ENCODE data around the gene ADK. TPM values are rescaled to one million over a fixed set of nuclear protein-coding genes. Genes with fewer than 3 reads are reported as not detected.

Gene ADK
- total and polyA plus RNA-seq, 2 of the 13 experiments (the other 11 are each of a cell fraction or from before 2014, with no cell fraction given), result 48.6 to 79.1 TPM

DNA sequence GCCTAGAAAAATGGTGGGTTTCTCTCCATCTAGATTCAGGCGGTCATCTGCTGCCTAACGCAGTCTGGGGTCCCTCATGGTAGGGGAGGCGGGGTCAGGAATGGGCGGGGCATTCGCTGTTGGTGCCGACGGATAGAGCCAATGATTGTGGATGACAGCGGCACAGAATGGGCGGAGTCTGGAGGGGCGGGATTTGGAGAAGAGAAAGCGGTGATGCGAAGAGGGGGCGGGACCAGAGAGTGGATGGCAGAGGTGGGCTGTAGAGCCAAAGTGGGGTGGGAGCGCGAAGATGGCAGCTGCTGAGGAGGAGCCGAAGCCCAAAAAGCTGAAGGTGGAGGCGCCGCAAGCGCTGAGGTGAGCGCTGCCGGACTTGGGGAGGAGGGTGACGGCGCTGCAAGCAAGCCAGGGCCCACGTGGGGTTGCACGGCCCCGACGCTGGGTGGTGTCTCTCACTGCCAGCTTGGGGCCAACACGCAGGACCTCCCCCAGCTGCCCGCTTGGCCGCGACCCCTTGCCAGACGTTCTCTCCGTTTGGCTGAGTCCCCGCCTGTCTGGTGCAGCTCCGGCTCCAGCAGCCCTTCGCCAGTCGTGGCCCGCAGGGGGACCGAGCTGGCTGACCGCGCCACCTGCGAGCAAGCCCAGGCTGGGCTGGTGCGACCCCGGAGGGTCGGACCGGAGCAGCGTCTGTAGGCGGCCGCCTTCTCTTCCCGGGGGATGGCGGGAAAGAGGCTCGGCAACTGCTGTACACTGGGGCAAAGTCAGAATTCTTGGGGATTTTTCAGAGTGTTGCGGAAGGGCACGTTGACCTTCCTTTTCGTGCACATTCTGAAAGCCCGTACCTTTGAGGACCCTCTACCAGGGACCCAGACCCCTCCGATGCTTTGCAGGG lies at the start of gene ADK (continued):
- TF ChIP-seq, protein P1, sequence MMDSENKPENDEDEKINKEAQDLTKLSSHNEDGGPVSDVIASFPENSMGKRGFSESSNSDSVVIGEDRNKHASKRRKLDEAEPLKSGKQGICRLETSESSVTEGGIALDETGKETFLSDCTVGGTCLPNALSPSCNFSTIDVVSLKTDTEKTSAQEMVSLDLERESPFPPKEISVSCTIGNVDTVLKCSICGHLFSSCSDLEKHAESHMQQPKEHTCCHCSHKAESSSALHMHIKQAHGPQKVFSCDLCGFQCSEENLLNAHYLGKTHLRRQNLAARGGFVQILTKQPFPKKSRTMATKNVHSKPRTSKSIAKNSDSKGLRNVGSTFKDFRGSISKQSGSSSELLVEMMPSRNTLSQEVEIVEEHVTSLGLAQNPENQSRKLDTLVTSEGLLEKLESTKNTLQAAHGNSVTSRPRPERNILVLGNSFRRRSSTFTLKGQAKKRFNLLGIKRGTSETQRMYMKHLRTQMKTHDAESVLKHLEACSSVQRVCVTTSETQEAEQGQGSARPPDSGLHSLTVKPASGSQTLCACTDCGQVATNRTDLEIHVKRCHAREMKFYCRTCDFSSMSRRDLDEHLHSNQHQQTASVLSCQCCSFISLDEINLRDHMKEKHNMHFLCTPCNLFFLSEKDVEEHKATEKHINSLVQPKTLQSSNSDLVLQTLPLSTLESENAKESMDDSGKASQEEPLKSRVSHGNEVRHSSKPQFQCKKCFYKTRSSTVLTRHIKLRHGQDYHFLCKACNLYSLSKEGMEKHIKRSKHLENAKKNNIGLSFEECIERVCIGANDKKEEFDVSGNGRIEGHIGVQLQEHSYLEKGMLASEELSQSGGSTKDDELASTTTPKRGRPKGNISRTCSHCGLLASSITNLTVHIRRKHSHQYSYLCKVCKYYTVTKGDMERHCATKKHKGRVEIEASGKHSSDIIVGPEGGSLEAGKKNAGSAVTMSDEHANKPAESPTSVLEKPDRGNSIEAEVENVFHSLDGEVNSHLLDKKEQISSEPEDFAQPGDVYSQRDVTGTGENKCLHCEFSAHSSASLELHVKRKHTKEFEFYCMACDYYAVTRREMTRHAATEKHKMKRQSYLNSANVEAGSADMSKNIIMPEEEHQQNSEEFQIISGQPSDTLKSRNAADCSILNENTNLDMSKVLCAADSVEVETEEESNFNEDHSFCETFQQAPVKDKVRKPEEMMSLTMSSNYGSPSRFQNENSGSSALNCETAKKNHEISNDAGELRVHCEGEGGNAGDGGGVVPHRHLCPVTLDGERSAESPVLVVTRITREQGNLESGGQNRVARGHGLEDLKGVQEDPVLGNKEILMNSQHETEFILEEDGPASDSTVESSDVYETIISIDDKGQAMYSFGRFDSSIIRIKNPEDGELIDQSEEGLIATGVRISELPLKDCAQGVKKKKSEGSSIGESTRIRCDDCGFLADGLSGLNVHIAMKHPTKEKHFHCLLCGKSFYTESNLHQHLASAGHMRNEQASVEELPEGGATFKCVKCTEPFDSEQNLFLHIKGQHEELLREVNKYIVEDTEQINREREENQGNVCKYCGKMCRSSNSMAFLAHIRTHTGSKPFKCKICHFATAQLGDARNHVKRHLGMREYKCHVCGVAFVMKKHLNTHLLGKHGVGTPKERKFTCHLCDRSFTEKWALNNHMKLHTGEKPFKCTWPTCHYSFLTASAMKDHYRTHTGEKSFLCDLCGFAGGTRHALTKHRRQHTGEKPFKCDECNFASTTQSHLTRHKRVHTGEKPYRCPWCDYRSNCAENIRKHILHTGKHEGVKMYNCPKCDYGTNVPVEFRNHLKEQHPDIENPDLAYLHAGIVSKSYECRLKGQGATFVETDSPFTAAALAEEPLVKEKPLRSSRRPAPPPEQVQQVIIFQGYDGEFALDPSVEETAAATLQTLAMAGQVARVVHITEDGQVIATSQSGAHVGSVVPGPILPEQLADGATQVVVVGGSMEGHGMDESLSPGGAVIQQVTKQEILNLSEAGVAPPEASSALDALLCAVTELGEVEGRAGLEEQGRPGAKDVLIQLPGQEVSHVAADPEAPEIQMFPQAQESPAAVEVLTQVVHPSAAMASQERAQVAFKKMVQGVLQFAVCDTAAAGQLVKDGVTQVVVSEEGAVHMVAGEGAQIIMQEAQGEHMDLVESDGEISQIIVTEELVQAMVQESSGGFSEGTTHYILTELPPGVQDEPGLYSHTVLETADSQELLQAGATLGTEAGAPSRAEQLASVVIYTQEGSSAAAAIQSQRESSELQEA (CRISPR knock-in tag; IDR thresholded peaks at IDR 0.05; ENCODE audit: not compliant biosample characterization), result peak; percentile 78
- TF ChIP-seq, protein P2, sequence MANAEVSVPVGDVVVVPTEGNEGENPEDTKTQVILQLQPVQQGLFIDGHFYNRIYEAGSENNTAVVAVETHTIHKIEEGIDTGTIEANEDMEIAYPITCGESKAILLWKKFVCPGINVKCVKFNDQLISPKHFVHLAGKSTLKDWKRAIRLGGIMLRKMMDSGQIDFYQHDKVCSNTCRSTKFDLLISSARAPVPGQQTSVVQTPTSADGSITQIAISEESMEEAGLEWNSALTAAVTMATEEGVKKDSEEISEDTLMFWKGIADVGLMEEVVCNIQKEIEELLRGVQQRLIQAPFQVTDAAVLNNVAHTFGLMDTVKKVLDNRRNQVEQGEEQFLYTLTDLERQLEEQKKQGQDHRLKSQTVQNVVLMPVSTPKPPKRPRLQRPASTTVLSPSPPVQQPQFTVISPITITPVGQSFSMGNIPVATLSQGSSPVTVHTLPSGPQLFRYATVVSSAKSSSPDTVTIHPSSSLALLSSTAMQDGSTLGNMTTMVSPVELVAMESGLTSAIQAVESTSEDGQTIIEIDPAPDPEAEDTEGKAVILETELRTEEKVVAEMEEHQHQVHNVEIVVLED (CRISPR knock-in tag; IDR thresholded peaks at IDR 0.05; ENCODE audit: borderline replicate concordance), result 0 out of 2 replicates have a peak, but pooled peaks have one; percentile 2
- TF ChIP-seq JUND (CRISPR knock-in tag; IDR thresholded peaks at IDR 0.05), result no peak
- peak; percentile 90; the same call in 1 of the 2 replicates for TF ChIP-seq ZNF235 (CRISPR knock-in tag; IDR thresholded peaks at IDR 0.05; ENCODE audit: borderline replicate concordance)
- TF ChIP-seq, protein P3, sequence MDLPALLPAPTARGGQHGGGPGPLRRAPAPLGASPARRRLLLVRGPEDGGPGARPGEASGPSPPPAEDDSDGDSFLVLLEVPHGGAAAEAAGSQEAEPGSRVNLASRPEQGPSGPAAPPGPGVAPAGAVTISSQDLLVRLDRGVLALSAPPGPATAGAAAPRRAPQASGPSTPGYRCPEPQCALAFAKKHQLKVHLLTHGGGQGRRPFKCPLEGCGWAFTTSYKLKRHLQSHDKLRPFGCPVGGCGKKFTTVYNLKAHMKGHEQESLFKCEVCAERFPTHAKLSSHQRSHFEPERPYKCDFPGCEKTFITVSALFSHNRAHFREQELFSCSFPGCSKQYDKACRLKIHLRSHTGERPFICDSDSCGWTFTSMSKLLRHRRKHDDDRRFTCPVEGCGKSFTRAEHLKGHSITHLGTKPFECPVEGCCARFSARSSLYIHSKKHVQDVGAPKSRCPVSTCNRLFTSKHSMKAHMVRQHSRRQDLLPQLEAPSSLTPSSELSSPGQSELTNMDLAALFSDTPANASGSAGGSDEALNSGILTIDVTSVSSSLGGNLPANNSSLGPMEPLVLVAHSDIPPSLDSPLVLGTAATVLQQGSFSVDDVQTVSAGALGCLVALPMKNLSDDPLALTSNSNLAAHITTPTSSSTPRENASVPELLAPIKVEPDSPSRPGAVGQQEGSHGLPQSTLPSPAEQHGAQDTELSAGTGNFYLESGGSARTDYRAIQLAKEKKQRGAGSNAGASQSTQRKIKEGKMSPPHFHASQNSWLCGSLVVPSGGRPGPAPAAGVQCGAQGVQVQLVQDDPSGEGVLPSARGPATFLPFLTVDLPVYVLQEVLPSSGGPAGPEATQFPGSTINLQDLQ (CRISPR knock-in tag; IDR thresholded peaks at IDR 0.05), result no peak
- no peak for TF ChIP-seq PTBP1 (IDR thresholded peaks at IDR 0.05; ENCODE audit: low read depth, low read length, poor library complexity, severe bottlenecking)
- no peak for TF ChIP-seq TCF7L2 (IDR thresholded peaks at IDR 0.05; ENCODE audit: low read depth, low read length)
- peak; percentile 88; the same call in 1 of the 2 replicates for TF ChIP-seq HNRNPL (IDR thresholded peaks at IDR 0.05; ENCODE audit: low read depth, low read length)
